ENCODE measurements around the gene DPPA2.

DPPA2 gene

DNA sequence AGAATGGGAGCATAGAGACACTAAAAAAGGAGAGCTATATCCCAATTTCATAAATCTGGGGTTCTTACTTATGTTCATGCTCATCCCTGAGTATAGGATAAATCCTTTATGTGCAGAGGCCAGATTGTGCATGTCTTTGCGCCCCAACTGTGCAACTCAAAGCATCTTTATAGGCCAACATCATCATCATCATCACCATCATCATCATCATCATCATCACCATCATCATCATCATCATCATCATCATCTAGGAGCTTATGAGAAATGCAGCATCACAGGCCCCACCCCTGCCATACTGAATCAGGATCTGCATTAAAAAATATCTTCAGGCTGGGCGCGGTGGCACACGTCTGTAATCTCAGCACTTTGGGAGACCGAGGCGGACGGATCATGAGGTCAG lies 45.5 kb downstream of the DPPA2 start:
- H3K27ac ChIP-seq, result no peak overlapping the region
- TF ChIP-seq ZFX (IDR thresholded peaks at IDR 0.05), result no peak
- TF ChIP-seq, protein P1, sequence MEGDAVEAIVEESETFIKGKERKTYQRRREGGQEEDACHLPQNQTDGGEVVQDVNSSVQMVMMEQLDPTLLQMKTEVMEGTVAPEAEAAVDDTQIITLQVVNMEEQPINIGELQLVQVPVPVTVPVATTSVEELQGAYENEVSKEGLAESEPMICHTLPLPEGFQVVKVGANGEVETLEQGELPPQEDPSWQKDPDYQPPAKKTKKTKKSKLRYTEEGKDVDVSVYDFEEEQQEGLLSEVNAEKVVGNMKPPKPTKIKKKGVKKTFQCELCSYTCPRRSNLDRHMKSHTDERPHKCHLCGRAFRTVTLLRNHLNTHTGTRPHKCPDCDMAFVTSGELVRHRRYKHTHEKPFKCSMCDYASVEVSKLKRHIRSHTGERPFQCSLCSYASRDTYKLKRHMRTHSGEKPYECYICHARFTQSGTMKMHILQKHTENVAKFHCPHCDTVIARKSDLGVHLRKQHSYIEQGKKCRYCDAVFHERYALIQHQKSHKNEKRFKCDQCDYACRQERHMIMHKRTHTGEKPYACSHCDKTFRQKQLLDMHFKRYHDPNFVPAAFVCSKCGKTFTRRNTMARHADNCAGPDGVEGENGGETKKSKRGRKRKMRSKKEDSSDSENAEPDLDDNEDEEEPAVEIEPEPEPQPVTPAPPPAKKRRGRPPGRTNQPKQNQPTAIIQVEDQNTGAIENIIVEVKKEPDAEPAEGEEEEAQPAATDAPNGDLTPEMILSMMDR (conservative IDR thresholded peaks at IDR 0.05), result no peak

DNA sequence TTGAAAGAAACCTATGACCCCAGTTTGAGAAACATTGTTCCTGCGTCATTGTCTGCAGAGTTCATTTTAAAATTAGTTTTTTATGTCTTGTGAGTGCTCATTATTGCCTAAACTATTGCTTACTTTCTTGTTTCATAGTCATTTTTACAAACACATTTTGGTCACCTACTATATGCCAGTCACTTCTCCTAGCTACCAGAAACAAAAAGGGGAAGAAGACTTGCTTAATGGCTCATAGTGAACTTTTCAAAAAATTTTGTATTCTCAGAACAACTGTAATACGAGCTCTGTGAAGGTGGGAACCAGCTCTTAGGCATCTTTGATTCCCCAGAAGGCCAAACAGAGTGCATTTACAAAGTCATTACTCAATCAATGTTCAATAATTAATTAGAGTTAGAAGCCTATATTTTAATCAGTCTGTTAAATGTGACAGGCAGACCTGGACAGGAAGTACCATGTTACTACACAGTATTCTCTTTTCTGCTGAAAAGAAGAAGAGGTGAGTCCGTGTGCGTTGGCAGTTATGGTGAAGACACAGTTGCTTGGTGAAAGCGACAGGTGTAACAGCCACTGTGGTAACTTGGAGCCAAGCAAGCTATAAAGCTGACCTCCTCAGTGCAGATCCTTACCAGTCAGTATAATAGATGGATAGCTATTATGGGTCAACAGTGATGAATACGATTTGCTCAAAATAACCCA lies 46.6 kb downstream of the DPPA2 start:
- TF ChIP-seq, protein P1 (conservative IDR thresholded peaks at IDR 0.05), result no peak
- TF ChIP-seq ZFX (IDR thresholded peaks at IDR 0.05), result no peak
- no peak overlapping the region for H3K27ac ChIP-seq

DNA sequence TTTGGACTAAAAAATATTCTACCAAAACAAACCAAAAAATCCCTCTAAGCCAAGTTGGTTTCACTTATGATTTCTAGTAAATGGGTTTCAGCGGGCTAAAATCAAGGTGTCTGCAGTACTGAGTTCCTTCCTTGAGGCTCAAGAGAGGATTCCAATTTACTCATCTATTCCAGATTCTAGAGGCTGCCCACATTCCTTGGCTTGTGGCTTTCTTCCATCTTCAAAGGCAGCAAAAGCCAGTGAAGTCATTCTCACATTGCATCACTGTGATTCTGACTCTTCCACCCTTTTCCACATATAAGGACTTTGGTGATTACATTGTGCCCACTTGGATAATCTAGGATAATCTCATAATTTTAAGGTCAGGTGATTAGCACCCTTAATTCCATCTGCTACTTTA lies 48.1 kb downstream of the DPPA2 start:
- TF ChIP-seq, protein P1 (conservative IDR thresholded peaks at IDR 0.05), result no peak
- TF ChIP-seq ZFX (IDR thresholded peaks at IDR 0.05), result no peak
- H3K27ac ChIP-seq, result no peak overlapping the region

GRCh38 chr3:109265295-109265694 lies 51.0 kb downstream of the DPPA2 start:
- TF ChIP-seq, protein P1 (conservative IDR thresholded peaks at IDR 0.05), result no peak
- no peak for TF ChIP-seq ZFX (IDR thresholded peaks at IDR 0.05)
- H3K27ac ChIP-seq, result no peak overlapping the region

- H3K27ac ChIP-seq, result no peak overlapping the region
- TF ChIP-seq, protein P1 (conservative IDR thresholded peaks at IDR 0.05), result no peak
- TF ChIP-seq ZFX (IDR thresholded peaks at IDR 0.05), result no peak
Measured at GRCh38 chr3:109257269-109257668, 59.0 kb downstream of the DPPA2 start.

GRCh38 chr3:109254770-109255169 lies 61.5 kb downstream of the DPPA2 start:
- TF ChIP-seq, protein P1 (conservative IDR thresholded peaks at IDR 0.05), result no peak
- no peak for TF ChIP-seq ZFX (IDR thresholded peaks at IDR 0.05)

DNA sequence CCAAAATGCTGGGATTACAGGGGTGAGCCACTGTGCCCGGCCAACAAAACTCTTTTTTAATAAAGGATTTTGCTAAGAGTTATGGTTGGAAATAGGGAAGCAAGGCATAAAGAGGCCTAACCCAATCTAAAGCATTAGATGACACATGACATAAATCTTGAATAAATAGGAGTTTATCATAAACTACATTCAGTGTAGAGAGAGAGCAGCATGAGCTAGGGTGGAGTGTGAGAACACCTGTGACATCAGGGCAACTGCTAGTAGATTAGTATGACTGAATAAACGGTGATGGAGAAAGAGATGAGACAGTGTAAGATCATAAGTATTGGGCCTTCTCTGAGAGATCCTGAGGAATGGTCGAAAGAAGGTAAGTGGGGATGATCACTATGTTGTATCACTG lies 63.7 kb downstream of the DPPA2 start:
- TF ChIP-seq, protein P1 (conservative IDR thresholded peaks at IDR 0.05), result no peak
- TF ChIP-seq ZFX (IDR thresholded peaks at IDR 0.05), result no peak
- no peak overlapping the region for H3K27ac ChIP-seq

More at GRCh38 chr3:109254770-109255169, 61.5 kb downstream of the DPPA2 start:
- no peak overlapping the region for H3K27ac ChIP-seq
